Stimulated activated CD8-positive, alpha-beta memory T cell treated with anti-CD3 and anti-CD28 coated beads, Interleukin-4, amount 100 ng/mL, for 1 hour (primary cell): ENCODE measurements around the gene GPATCH4.
A peak's percentile ranks its signal among the peaks of the same experiment; 100 is the strongest.
"Not testable (repeated sequence)": the region's sequence is repeated elsewhere in the genome, so short reads cannot be mapped to it uniquely, and the experiment has no call there.

Experiments
- DNase-seq, 2 donors: peaks; one replicate each; pipeline ENCODE4 v3.0.0-alpha.2; 2020; ENCODE audit warnings: low read depth in 2 of 2, low spot score in 1 of 2

GPATCH4 gene

GRCh38 chr1:156581661-156582387 lies 19.5 kb downstream of the GPATCH4 start:
- peak in 1 of 2 donors; percentile 17 for DNase-seq

DNA sequence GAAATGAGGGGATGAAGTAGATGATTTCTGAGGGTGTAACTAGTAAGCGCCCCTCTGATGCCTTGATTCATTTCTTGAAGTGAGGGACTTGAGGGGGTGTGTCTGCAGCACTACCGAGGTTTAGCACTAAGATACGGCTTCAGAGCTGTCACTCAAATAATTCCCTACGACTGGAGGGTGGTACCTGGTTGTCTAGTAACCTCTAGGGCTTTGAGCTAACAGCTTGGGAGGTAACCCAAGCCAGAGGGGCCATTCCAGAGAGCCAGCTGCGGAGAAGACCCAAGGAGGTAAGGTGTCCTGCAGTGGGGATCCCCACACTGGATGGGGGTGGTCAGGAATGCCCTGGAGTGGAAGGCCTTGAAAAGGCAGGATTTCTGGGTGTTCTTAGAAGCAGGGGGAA lies 21.8 kb downstream of the GPATCH4 start, which contains the start of gene TTC24:
TSS of gene TTC24 (plus strand) at position 252 of the 400 bp plus-strand sequence. CDS start 1,642 bp downstream, outside the sequence.
- no peak for DNase-seq

DNA sequence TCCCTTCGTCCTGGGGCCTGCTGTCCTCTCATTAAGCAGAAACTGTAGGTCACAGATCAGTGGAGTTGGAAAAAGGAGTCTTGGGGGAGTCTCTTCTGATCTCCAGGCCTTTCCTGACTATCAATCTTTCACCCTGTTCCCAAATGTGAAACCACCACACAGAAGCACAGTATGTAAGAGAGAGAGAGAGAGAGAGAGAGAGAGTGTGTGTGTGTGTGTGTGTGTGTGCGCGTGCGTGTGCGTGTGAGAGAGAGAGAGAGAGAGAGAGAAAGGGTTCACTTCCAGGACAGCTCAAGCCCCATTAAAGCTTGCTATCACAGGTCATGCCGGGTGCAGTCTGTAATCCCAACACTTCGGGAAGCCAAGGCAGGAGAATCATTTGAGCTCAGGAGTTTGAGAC lies 23.2 kb downstream of the GPATCH4 start:
- DNase-seq, result no peak

DNA sequence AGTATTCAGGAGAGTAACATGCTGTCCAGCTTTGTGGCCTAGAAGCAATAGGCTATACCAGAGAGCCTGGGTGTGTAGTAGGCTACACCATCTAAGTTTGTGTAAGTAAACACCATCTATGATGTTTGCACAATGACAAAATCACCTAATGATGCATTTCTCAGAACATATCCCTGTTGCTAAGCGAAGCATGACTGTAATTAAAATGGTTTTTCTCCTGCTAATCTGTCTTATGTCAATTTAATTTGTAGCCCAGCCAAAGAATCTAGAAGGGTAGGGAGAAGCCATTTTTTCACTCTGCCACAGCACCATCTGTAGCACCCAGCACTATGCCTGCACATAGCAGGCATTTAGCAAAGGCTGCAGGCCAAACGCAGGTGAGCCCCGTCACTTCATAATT lies 23.7 kb downstream of the GPATCH4 start:
- no peak for DNase-seq

DNA sequence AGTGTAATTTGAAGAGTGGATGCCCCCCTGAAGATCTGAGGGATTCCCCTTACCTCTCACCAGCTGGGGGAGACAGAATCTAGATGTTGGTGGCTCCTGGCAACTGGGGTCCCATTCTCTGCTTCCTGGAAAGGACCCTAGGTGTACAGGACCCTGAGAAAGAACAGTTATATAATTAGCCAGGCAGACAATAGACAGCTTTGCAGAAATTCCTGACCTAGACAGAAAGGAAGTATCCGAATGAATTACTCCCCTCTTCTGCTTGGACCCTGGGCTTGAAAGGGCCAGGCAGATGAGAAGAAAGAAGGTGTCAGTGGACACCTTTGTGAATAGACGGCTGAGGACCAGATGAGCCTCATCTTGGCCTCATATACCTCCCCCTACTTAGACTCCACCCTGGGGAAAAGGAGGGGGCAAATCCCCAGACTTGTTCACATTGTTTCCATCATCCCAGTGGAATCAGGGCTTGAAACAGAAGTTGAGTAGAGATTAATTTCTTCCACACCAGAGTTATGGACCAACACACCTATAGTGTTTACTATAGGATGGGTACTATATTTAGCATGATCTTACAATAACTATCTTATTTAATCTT lies 27.1 kb downstream of the GPATCH4 start:
- no peak for DNase-seq

DNA sequence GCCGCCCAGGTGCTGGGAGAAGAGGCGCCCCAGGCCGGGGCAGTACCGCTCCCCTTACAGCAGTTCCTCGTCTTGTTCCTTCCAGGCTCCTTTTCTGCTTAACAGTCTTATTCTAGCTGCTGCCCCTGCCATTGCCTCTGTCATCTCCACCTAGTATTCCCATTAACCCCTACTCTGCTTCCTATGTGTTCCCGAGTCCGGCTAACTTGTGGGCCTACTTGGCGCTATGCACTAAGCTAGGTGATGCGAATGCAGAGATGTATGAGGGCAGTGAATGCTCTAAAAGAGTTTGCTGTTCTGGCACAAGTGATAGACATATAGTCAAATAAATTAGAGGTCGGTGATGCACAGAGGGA lies 28.6 kb downstream of the GPATCH4 start:
- no peak for DNase-seq

DNA sequence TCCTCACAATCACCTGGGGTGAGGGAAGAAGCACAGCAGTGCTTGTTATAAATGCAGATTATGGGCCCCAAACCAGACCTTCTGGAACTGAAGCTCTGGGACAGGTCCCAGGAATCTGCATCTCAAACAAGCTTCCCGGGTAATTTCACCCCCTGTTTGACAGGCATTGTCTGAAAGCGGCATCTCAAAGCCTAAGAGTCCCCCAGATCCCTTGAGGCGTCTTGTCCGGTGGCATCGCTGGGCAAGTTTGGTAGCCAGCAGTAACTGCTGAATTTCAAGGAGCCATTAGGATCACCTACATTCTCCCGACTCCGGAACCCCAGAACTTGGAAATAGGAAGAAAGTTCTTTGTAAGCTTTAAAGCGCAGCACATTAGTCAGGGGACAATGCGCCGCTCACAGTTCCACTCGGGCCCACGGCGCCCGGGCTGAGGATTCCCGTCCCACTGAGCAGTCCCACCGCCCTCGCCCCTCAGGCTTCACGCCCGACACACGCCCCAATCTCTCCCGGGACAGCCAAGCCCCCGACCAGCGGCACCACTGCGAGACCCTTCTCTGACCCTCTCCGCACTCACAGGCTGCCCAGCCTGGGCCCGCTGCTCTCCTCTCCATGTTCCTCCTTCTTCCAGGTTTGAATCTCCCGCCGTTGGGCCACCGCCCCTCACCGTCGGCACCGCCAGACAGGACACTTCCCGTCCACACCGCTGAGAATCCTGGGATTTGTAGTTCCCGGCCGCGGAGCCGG lies 29.2 kb downstream of the GPATCH4 start, which contains the start of gene IQGAP3:
TSS of gene IQGAP3 (minus strand) at position 647 of the 744 bp plus-strand sequence. CDS start at position 611, 36 bp downstream.
- DNase-seq, result peak in 1 of 2 donors; percentile 29

- DNase-seq, result no peak
These were observed 29.9 kb downstream of the GPATCH4 start for GRCh38 chr1:156571261-156571852.

- DNase-seq, result no peak
These were observed 34.8 kb downstream of the GPATCH4 start for GRCh38 chr1:156566436-156566835.

DNA sequence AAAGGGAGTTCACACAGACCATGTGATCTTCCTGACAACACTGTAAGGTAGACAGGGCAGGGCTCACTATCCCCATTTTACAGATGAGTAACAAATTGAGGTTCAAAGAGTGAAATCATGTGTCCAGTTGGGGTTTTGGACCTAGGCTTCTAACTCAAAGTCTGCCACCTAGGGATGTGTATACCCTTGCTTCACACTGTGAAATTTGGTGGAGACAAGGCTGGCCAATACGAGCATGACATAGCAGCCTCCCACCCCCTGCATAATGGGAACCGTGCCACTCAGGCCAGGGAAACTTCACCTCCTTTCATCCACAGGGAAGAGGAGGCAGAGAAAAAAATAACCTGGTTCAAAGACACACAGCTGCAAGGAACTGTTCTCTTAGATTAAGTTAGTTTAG lies 35.8 kb downstream of the GPATCH4 start:
- DNase-seq, result no peak

DNA sequence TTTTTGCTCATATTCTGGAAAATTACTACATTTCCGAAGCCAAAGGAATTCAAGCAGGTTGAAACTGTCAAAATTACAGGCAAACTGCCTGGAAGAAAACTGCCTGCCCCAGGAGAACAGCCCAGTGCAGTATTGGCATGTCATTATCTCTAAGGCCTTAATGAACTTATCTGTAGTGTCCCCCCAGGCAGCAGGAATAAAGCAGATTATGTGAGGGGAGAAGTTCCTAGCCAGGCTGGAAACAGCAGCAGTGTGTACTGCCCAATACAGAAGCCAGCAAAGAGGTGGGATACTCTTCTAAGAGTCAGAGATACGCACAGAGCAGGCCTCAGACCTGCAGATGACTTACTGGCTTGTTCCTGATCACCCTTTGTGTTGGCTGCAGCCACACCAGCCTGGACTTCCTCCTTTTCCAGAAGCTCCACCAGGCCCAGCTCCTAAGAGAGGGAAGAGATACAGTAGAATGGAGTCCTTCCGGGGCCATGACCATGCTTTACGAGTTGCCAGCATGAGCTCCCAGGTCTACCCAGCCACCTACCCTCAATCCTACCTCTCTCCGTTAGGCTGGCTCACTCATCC lies 40.6 kb downstream of the GPATCH4 start:
- no peak for DNase-seq

DNA sequence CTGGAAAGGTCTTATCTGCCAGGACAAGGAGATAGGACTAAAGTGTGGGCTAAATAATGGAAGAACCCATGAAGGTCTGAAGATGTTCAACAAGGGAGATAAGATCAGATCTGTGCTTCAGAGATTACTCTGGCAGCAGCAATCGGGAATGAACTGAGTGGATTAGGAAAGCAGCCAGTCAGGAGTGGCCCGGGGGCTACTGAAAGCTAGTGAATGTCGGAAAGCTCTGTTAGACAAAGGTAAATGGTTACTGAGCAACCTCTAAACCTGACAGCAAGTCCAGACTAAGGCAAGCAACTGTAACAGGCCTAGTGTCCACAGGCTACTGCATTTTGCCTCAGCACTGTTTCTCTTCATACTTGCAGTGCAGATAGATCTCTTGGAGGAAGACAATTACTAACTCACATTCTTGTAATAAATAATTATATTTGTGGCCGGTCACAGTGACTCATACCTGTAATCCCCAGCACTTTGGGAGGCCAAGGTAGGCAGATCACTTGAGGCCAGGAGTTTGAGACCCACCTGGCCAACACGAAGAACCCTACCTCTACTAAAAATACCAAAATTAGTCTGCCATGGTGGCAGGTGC lies 41.4 kb downstream of the GPATCH4 start:
- no peak for DNase-seq

GRCh38 chr1:156559086-156559796 lies 42.0 kb downstream of the GPATCH4 start:
- no peak for DNase-seq

- DNase-seq, result no peak
These were observed 44.9 kb downstream of the GPATCH4 start for GRCh38 chr1:156556354-156556753.

DNA sequence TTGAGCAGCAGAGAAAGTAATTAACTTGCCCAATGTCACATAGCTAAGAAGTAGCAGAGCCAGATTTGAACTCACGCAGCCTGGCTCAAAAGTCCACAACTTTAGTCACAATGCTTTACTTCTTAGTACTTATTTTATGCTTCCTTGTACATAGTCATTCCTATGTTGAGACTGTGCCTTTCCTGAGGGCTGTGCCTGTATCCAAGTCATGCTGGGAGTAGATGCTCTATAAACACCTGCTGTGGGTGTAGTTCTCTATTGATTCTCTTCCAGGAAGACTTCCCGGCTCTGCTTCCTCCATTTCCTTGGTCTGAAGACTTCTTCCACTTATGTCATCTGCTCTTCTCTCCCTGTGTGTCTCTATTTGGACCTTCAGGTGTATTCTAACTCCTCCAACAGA lies 45.6 kb downstream of the GPATCH4 start:
- no peak for DNase-seq

DNA sequence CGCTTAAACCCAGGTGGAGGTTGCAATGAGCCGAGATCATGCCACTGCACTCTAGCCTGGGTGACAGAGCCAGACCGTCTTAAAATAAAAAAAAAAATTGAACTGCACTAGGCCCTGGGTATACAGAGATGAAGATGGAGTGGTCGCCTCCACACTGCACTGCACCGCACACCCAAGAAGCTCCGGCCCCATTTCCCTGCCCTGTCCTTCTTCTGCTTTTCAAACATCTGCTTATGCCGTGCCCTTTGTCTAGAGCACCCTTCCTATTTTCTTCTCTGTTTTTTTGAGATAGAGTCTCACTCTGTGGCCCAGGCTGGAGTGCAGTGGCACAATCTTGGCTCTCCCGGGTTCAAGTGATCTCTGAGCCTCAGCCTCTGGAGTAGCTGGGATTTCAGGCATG lies 46.3 kb downstream of the GPATCH4 start:
- DNase-seq, result no peak

GRCh38 chr1:156553860-156554485 lies 47.3 kb downstream of the GPATCH4 start:
- no peak for DNase-seq

DNA sequence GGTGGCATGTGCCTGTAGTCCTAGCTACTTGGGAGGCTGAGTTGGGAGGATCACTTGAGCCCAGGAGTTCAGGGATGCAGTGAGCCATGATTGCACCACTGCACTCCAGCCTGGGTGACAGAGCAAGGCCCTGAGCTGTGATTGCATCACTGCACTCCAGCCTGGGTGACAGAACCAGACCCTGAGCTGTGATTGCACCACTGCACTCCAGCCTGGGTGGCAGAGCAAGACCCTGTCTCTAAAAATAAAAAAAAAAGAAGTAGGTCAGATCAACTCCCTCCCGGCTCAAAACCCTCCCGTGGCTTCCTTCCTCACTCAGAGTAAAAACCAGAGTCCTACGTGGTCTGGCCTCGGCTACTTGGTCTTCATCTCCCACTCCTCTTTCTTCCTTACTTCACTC lies 48.3 kb downstream of the GPATCH4 start:
- not testable (repeated sequence) for DNase-seq

GRCh38 chr1:156552518-156552917 lies 48.8 kb downstream of the GPATCH4 start:
- DNase-seq, result no peak

GRCh38 chr1:156551869-156552268 lies 49.4 kb downstream of the GPATCH4 start:
- no peak for DNase-seq
